ENCODE results near the gene OR6M1.

DNA sequence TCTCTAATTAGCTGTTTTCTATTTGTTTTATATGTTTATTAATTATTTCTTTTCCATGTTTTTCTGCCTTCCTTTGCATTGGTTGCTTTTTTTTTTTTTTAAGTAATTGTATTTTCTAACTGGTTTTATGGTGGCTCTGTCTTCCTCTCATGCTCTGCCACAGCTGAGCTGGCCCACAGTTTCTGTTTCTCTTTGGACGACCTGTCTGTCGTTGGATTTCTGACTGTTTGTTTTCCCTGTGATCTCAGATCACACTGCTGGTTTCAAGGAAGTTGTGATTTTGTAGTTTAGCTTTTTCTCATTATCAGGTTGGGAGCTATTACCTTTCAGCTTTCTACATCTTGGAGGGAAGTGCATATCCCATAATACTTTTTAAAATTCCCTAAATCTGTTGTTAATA lies 15.9 kb upstream of the OR6M1 start:
- TF ChIP-seq ZNF274 (IDR thresholded peaks at IDR 0.05; ENCODE audit: low read depth, low read length) (no peak), SUZ12 (IDR thresholded peaks at IDR 0.05; ENCODE audit: extremely low read depth, insufficient read depth, insufficient read length) (no peak)

Data from NT2/D1 (cell line).